ENCODE results near the gene NKAIN2. TPM values are rescaled to one million over a fixed set of nuclear protein-coding genes. Genes with fewer than 3 reads are reported as not detected.
A peak's percentile ranks its signal among the peaks of the same experiment; 100 is the strongest.
"Not testable (repeated sequence)": the region's sequence is repeated elsewhere in the genome, so short reads cannot be mapped to it uniquely, and the experiment has no call there.

Gene NKAIN2
- total and polyA plus RNA-seq, 4 donors, result 16.3 to 67.0 (median 49.9) TPM

GRCh38 chr6:124205921-124206320 is 402.3 kb downstream of the NKAIN2 start:
- Histone ChIP-seq H3K36me3 (ENCODE audit: control insufficient read depth, insufficient read depth, low read length) (no peaks in the 10 kb centered on the region), H3K27me3 (ENCODE audit: control insufficient read depth, insufficient read depth, low read length) (no peaks in the 10 kb centered on the region), H3K27ac (ENCODE audit: low read depth, low read length) (no peak overlapping the region), H3K4me1 (ENCODE audit: control insufficient read depth, insufficient read depth, low read length) (no peaks in the 10 kb centered on the region), H3K4me3 (ENCODE audit: low read depth, low read length) (no peak overlapping the region), H3K9me3 (ENCODE audit: control insufficient read depth, insufficient read depth, low read length) (no peaks in the 10 kb centered on the region)
- DNase-seq (ENCODE audit: low read depth in 4 of 6, low spot score in 6 of 6), result no peak
- no CpG with 5 or more reads among the region's 2 CpGs for WGBS (ENCODE audit: insufficient coverage)

GRCh38 chr6:124223611-124224345 is 420.1 kb downstream of the NKAIN2 start:
- no peak overlapping the region for H3K27ac ChIP-seq (ENCODE audit: low read depth, low read length)

GRCh38 chr6:124226396-124226795 is 422.7 kb downstream of the NKAIN2 start:
- 50% methylated on average over 1 of the region's 1 CpG for WGBS (ENCODE audit: insufficient coverage)
- no peaks in the 10 kb centered on the region for H3K4me1 ChIP-seq (ENCODE audit: control insufficient read depth, insufficient read depth, low read length)
- H3K4me3 ChIP-seq (ENCODE audit: low read depth, low read length), result no peak overlapping the region
- no peaks in the 10 kb centered on the region for H3K27me3 ChIP-seq (ENCODE audit: control insufficient read depth, insufficient read depth, low read length)
- DNase-seq (ENCODE audit: low read depth in 4 of 6, low spot score in 6 of 6), result no peak
- H3K36me3 ChIP-seq (ENCODE audit: control insufficient read depth, insufficient read depth, low read length), result no peaks in the 10 kb centered on the region
- H3K27ac ChIP-seq (ENCODE audit: low read depth, low read length), result no peak overlapping the region
- H3K9me3 ChIP-seq (ENCODE audit: control insufficient read depth, insufficient read depth, low read length), result no peaks in the 10 kb centered on the region

More at GRCh38 chr6:124223611-124224345, 420.1 kb downstream of the NKAIN2 start:
- H3K27me3 ChIP-seq (ENCODE audit: control insufficient read depth, insufficient read depth, low read length), result no peaks in the 10 kb centered on the region
- no peaks in the 10 kb centered on the region for H3K36me3 ChIP-seq (ENCODE audit: control insufficient read depth, insufficient read depth, low read length)
- no peaks in the 10 kb centered on the region for H3K9me3 ChIP-seq (ENCODE audit: control insufficient read depth, insufficient read depth, low read length)
- H3K4me1 ChIP-seq (ENCODE audit: control insufficient read depth, insufficient read depth, low read length), result no peaks in the 10 kb centered on the region
- WGBS (ENCODE audit: insufficient coverage), result no CpG with 5 or more reads among the region's 3 CpGs
- peak in 1 of 6 donors; percentile 22 for DNase-seq (ENCODE audit: low read depth in 4 of 6, low spot score in 6 of 6)
- no peak overlapping the region for H3K4me3 ChIP-seq (ENCODE audit: low read depth, low read length)

- WGBS (ENCODE audit: insufficient coverage), result 83% methylated on average over 1 of the region's 1 CpG
- H3K4me3 ChIP-seq (ENCODE audit: low read depth, low read length), result no peak overlapping the region
- H3K4me1 ChIP-seq (ENCODE audit: control insufficient read depth, insufficient read depth, low read length), result no peaks in the 10 kb centered on the region
- no peaks in the 10 kb centered on the region for H3K27me3 ChIP-seq (ENCODE audit: control insufficient read depth, insufficient read depth, low read length)
- no peak for DNase-seq (ENCODE audit: low read depth in 4 of 6, low spot score in 6 of 6)
- no peaks in the 10 kb centered on the region for H3K36me3 ChIP-seq (ENCODE audit: control insufficient read depth, insufficient read depth, low read length)
- H3K9me3 ChIP-seq (ENCODE audit: control insufficient read depth, insufficient read depth, low read length), result no peaks in the 10 kb centered on the region
- no peak overlapping the region for H3K27ac ChIP-seq (ENCODE audit: low read depth, low read length)
Observed at GRCh38 chr6:124233221-124233620, 429.6 kb downstream of the NKAIN2 start.

- WGBS (ENCODE audit: insufficient coverage), result no CpG with 5 or more reads among the region's 2 CpGs
- Histone ChIP-seq H3K4me1 (ENCODE audit: control insufficient read depth, insufficient read depth, low read length) (no peaks in the 10 kb centered on the region), H3K9me3 (ENCODE audit: control insufficient read depth, insufficient read depth, low read length) (no peaks in the 10 kb centered on the region), H3K4me3 (ENCODE audit: low read depth, low read length) (no peak overlapping the region), H3K27me3 (ENCODE audit: control insufficient read depth, insufficient read depth, low read length) (no peaks in the 10 kb centered on the region), H3K27ac (ENCODE audit: low read depth, low read length) (no peak overlapping the region), H3K36me3 (ENCODE audit: control insufficient read depth, insufficient read depth, low read length) (no peaks in the 10 kb centered on the region)
- peak in 1 of 6 donors; percentile 66 for DNase-seq (ENCODE audit: low read depth in 4 of 6, low spot score in 6 of 6)
Observed at GRCh38 chr6:124234801-124235200, 431.1 kb downstream of the NKAIN2 start.

- H3K36me3 ChIP-seq (ENCODE audit: control insufficient read depth, insufficient read depth, low read length), result no peaks in the 10 kb centered on the region
- no peak overlapping the region for H3K27ac ChIP-seq (ENCODE audit: low read depth, low read length)
- H3K4me3 ChIP-seq (ENCODE audit: low read depth, low read length), result no peak overlapping the region
- DNase-seq (ENCODE audit: low read depth in 4 of 6, low spot score in 6 of 6), result no peak
- no peaks in the 10 kb centered on the region for H3K9me3 ChIP-seq (ENCODE audit: control insufficient read depth, insufficient read depth, low read length)
- 80% methylated on average over 1 of the region's 3 CpGs for WGBS (ENCODE audit: insufficient coverage)
- no peaks in the 10 kb centered on the region for H3K27me3 ChIP-seq (ENCODE audit: control insufficient read depth, insufficient read depth, low read length)
- no peaks in the 10 kb centered on the region for H3K4me1 ChIP-seq (ENCODE audit: control insufficient read depth, insufficient read depth, low read length)
Observed at GRCh38 chr6:124237911-124238310, 434.2 kb downstream of the NKAIN2 start.

- H3K9me3 ChIP-seq (ENCODE audit: control insufficient read depth, insufficient read depth, low read length); H3K4me3 ChIP-seq (ENCODE audit: low read depth, low read length); H3K4me1 ChIP-seq (ENCODE audit: control insufficient read depth, insufficient read depth, low read length); H3K36me3 ChIP-seq (ENCODE audit: control insufficient read depth, insufficient read depth, low read length); H3K27ac ChIP-seq (ENCODE audit: low read depth, low read length); H3K27me3 ChIP-seq (ENCODE audit: control insufficient read depth, insufficient read depth, low read length): not testable (repeated sequence)
- DNase-seq (ENCODE audit: low read depth in 4 of 6, low spot score in 6 of 6), result peak in 1 of 6 donors; percentile 4
- WGBS (ENCODE audit: insufficient coverage), result no CpG with 5 or more reads among the region's 2 CpGs
Observed at GRCh38 chr6:124238408-124238807, 434.7 kb downstream of the NKAIN2 start.

- Histone ChIP-seq H3K4me1 (ENCODE audit: control insufficient read depth, insufficient read depth, low read length) (no peaks in the 10 kb centered on the region), H3K9me3 (ENCODE audit: control insufficient read depth, insufficient read depth, low read length) (no peaks in the 10 kb centered on the region), H3K4me3 (ENCODE audit: low read depth, low read length) (no peak overlapping the region), H3K27ac (ENCODE audit: low read depth, low read length) (no peak overlapping the region), H3K36me3 (ENCODE audit: control insufficient read depth, insufficient read depth, low read length) (no peaks in the 10 kb centered on the region), H3K27me3 (ENCODE audit: control insufficient read depth, insufficient read depth, low read length) (no peaks in the 10 kb centered on the region)
- peak in 4 of 6 donors; percentile 9 to 93 (median 50) for DNase-seq (ENCODE audit: low read depth in 4 of 6, low spot score in 6 of 6)
- no CpG with 5 or more reads among the region's 8 CpGs for WGBS (ENCODE audit: insufficient coverage)
Observed at GRCh38 chr6:124254941-124255685, 451.4 kb downstream of the NKAIN2 start.

GRCh38 chr6:124260337-124260736 is 456.7 kb downstream of the NKAIN2 start:
- no peak overlapping the region for H3K27ac ChIP-seq (ENCODE audit: low read depth, low read length)
- H3K4me3 ChIP-seq (ENCODE audit: low read depth, low read length), result no peak overlapping the region
- no peaks in the 10 kb centered on the region for H3K9me3 ChIP-seq (ENCODE audit: control insufficient read depth, insufficient read depth, low read length)
- H3K27me3 ChIP-seq (ENCODE audit: control insufficient read depth, insufficient read depth, low read length), result no peaks in the 10 kb centered on the region
- no peak for DNase-seq (ENCODE audit: low read depth in 4 of 6, low spot score in 6 of 6)
- 64% methylated on average over 1 of the region's 1 CpG for WGBS (ENCODE audit: insufficient coverage)
- H3K4me1 ChIP-seq (ENCODE audit: control insufficient read depth, insufficient read depth, low read length), result no peaks in the 10 kb centered on the region
- H3K36me3 ChIP-seq (ENCODE audit: control insufficient read depth, insufficient read depth, low read length), result no peaks in the 10 kb centered on the region

- H3K4me3 ChIP-seq (ENCODE audit: low read depth, low read length), result no peak overlapping the region
- DNase-seq (ENCODE audit: low read depth in 4 of 6, low spot score in 6 of 6), result no peak
- H3K4me1 ChIP-seq (ENCODE audit: control insufficient read depth, insufficient read depth, low read length), result no peaks in the 10 kb centered on the region
- no peaks in the 10 kb centered on the region for H3K9me3 ChIP-seq (ENCODE audit: control insufficient read depth, insufficient read depth, low read length)
- no peaks in the 10 kb centered on the region for H3K27me3 ChIP-seq (ENCODE audit: control insufficient read depth, insufficient read depth, low read length)
- no peak overlapping the region for H3K27ac ChIP-seq (ENCODE audit: low read depth, low read length)
- H3K36me3 ChIP-seq (ENCODE audit: control insufficient read depth, insufficient read depth, low read length), result no peaks in the 10 kb centered on the region
- 77% methylated on average over 3 of the region's 3 CpGs for WGBS (ENCODE audit: insufficient coverage)
Observed at GRCh38 chr6:124269733-124270132, 466.1 kb downstream of the NKAIN2 start.

Data from spinal cord (tissue), 10 donors.